K562 (cell line): ENCODE measurements around the gene GALNT17. TPM values are rescaled to one million over a fixed set of nuclear protein-coding genes. Genes with fewer than 3 reads are reported as not detected.
A peak's percentile ranks its signal among the peaks of the same experiment; 100 is the strongest.

Experiments
- CBFA2T3 ChIP-seq: fragments of 450-650 bp; IDR thresholded peaks from 2 replicates; pipeline ENCODE4 v1.6.1; 2017
- CREM ChIP-seq: IDR thresholded peaks from 2 replicates; pipeline ENCODE4 v1.6.1; 2014; ENCODE audit warnings: antibody characterized with exemption, low read depth
- ILF3 ChIP-seq: fragments of 450-650 bp; IDR thresholded peaks from 2 replicates; pipeline ENCODE4 v1.6.1; 2018; ENCODE audit warnings: antibody characterized with exemption, mild to moderate bottlenecking, moderate library complexity, borderline replicate concordance
- LEF1 ChIP-seq: fragments of 450-650 bp; IDR thresholded peaks from 2 replicates; pipeline ENCODE4 v1.6.1; 2016; ENCODE audit warnings: mild to moderate bottlenecking
- MEF2D ChIP-seq: conservative IDR thresholded peaks from 2 replicates; pipeline ENCODE4 v1.6.1; 2016; ENCODE audit warnings: low read depth, missing genetic modification characterization, missing compliant biosample characterization
- MTA1 ChIP-seq: fragments of 450-650 bp; IDR thresholded peaks from 2 replicates; pipeline ENCODE4 v1.6.1; 2017; ENCODE audit warnings: borderline replicate concordance
- MYC ChIP-seq, 2 experiments: fragments of 250-450 bp in 1 of 2; sonication (Bioruptor Pico) in 1 of 2; IDR thresholded peaks; 2 replicates each; pipeline versions ENCODE4 v1.5.1 to v1.6.1; 2012 to 2021; ENCODE audit warnings: low read depth in 2 of 2, borderline replicate concordance in 1 of 2, improper control_type of control experiment in 1 of 2, low read length in 1 of 2, mild to moderate bottlenecking in 1 of 2, moderate library complexity in 1 of 2
- NFIC ChIP-seq: fragments of 450-650 bp; IDR thresholded peaks from 2 replicates; pipeline ENCODE4 v1.6.1; 2017; ENCODE audit warnings: mild to moderate bottlenecking, inconsistent platforms
- NR2F6 ChIP-seq: fragments of 450-650 bp; formaldehyde crosslinking; IDR thresholded peaks from 2 replicates; pipeline ENCODE4 v1.4.0; 2020; ENCODE audit warnings: mild to moderate bottlenecking
- PHF20 ChIP-seq: fragments of 450-650 bp; IDR thresholded peaks from 2 replicates; pipeline ENCODE4 v1.6.1; 2018; ENCODE audit not compliant: partially characterized antibody
- POLR2G ChIP-seq: fragments of 200-400 bp; formaldehyde crosslinking; IDR thresholded peaks from 2 replicates; pipeline ENCODE4 v1.6.1; 2017; ENCODE audit warnings: low read depth, mild to moderate bottlenecking, antibody characterized with exemption, low read length, moderate library complexity
- RAD51 ChIP-seq: fragments of 450-650 bp; IDR thresholded peaks from 2 replicates; pipeline ENCODE4 v1.7.1; 2016; ENCODE audit warnings: low read depth, mild to moderate bottlenecking, borderline replicate concordance
- TRIM24 ChIP-seq, 2 experiments: fragments of 450-650 bp; IDR thresholded peaks; 2 replicates each; pipeline ENCODE4 v1.6.1; 2016
- TSC22D4 ChIP-seq: fragments of 450-650 bp; IDR thresholded peaks from 2 replicates; pipeline ENCODE4 v1.6.1; 2016; ENCODE audit warnings: missing genetic modification characterization, missing biosample characterization, control low read depth
- XRCC4 ChIP-seq: IDR thresholded peaks from one replicate; pipeline ENCODE4 v1.6.1; 2011; ENCODE audit not compliant: insufficient read depth, insufficient read length; ENCODE audit errors: extremely low read depth
- ZNF175 ChIP-seq: fragments of 200-800 bp; sonication (Bioruptor generic); IDR thresholded peaks from 2 replicates; pipeline ENCODE4 v1.6.1; 2016; ENCODE audit warnings: low read depth, mild to moderate bottlenecking, missing genetic modification characterization, missing compliant biosample characterization
- ZNF445 ChIP-seq: fragments of 250-450 bp; sonication (Bioruptor Pico); IDR thresholded peaks from 2 replicates; pipeline ENCODE4 v1.4.0; 2020; ENCODE audit warnings: low read depth, mild to moderate bottlenecking, moderate library complexity
- ZNF584 ChIP-seq: fragments of 200-800 bp; sonication (Bioruptor generic); IDR thresholded peaks from 2 replicates; pipeline ENCODE4 v1.6.1; 2016; ENCODE audit warnings: low read depth, mild to moderate bottlenecking, missing genetic modification characterization, missing compliant biosample characterization
- polyA plus RNA-seq, 8 experiments: library from polyadenylated mRNA; depleted of rRNA in 4 of 8; stranded (reverse) in 5 of 8; unstranded in 3 of 8; fragments of >200 nt; fragmentation: Nextera tagmentation in 2 of 8; fragmentation: Illumina TruSeq in 1 of 8; extraction: Ambion mirVana in 2 of 8; extraction: Trizol in 1 of 8; gene quantifications; 2 replicates each; pipeline versions ENCODE4 v1.2.1 to v1.2.3, GENCODE V29; 2011 to 2014; ENCODE audit warnings: inconsistent platforms in 1 of 8, missing spikeins in 1 of 8
- total RNA-seq, 7 experiments: library from RNA; depleted of rRNA in 6 of 7; stranded (reverse); fragments of >200 nt in 6 of 7; fragmentation: Illumina TruSeq in 2 of 7; extraction: Trizol in 2 of 7; gene quantifications; 2 replicates each; pipeline versions ENCODE4 v1.2.1 to v1.2.3, GENCODE V29; 2011 to 2021; ENCODE audit warnings: low replicate concordance in 1 of 7
- TF ChIP-seq, protein P1 (sequence below): fragments of 250-450 bp; sonication (Bioruptor Pico); IDR thresholded peaks from 2 replicates; pipeline ENCODE4 v1.5.0; 2022; ENCODE audit warnings: mild to moderate bottlenecking
- TF ChIP-seq, protein P2 (sequence below): fragments of 250-450 bp; sonication (Bioruptor Pico); IDR thresholded peaks from 2 replicates; pipeline ENCODE4 v1.8.0; 2021; ENCODE audit warnings: mild to moderate bottlenecking, moderate library complexity
- TF ChIP-seq, protein P3 (sequence below): sonication (generic); formaldehyde crosslinking; IDR thresholded peaks from 2 replicates; pipeline ENCODE4 v1.8.0; 2022; ENCODE audit warnings: missing genetic modification reagents, mild to moderate bottlenecking, moderate library complexity, borderline replicate concordance

Gene GALNT17
- total and polyA plus RNA-seq, 9 of the 15 experiments (the other 6 are each of a cell fraction or from before 2014, with no cell fraction given) = not detected

DNA sequence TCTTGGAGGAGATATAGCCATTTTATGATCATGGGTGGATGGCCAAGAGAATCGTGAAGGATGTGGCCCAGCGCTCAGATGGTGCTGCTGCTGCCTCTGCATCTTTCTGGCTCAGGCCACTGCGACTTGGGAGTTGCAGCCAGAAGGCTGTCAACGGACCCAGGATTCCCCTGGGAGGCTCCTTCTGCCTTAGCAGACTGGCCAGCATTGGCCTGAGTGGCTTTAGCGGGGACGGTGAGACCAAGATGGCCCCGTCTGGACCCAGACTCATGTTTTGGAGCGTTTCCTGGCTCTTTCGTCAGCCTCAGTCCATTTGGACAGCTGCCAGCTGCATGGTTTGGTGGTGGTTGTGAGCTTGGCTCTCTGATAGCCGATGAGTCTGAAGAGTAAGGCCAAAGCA, 97.2 kb downstream of the GALNT17 start (continued):
- no peak for TF ChIP-seq NR2F6 (CRISPR knock-in tag)
- no peak for TF ChIP-seq CBFA2T3
- 0 out of 2 replicates have a peak, but pooled peaks have one; percentile 14 for TF ChIP-seq MYC (IDR thresholded peaks at IDR 0.05; ENCODE audit: low read depth, low read length)
- TF ChIP-seq MYC (CRISPR knock-in tag; IDR thresholded peaks at IDR 0.05; ENCODE audit: borderline replicate concordance, low read depth) = no peak
- peak; percentile 75; the same call in 1 of the 2 replicates for TF ChIP-seq ZNF584
- TF ChIP-seq TRIM24 (IDR thresholded peaks at IDR 0.05) = peak in 1 of 2 experiments; percentile 41; a peak in 1 of 4 replicates
- TF ChIP-seq ILF3 = no peak
- no peak for TF ChIP-seq XRCC4
- TF ChIP-seq, protein P1, sequence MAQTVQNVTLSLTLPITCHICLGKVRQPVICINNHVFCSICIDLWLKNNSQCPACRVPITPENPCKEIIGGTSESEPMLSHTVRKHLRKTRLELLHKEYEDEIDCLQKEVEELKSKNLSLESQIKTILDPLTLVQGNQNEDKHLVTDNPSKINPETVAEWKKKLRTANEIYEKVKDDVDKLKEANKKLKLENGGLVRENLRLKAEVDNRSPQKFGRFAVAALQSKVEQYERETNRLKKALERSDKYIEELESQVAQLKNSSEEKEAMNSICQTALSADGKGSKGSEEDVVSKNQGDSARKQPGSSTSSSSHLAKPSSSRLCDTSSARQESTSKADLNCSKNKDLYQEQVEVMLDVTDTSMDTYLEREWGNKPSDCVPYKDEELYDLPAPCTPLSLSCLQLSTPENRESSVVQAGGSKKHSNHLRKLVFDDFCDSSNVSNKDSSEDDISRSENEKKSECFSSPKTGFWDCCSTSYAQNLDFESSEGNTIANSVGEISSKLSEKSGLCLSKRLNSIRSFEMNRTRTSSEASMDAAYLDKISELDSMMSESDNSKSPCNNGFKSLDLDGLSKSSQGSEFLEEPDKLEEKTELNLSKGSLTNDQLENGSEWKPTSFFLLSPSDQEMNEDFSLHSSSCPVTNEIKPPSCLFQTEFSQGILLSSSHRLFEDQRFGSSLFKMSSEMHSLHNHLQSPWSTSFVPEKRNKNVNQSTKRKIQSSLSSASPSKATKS (CRISPR knock-in tag) = no peak
- peak; percentile 76 for TF ChIP-seq NFIC
- TF ChIP-seq, protein P2, sequence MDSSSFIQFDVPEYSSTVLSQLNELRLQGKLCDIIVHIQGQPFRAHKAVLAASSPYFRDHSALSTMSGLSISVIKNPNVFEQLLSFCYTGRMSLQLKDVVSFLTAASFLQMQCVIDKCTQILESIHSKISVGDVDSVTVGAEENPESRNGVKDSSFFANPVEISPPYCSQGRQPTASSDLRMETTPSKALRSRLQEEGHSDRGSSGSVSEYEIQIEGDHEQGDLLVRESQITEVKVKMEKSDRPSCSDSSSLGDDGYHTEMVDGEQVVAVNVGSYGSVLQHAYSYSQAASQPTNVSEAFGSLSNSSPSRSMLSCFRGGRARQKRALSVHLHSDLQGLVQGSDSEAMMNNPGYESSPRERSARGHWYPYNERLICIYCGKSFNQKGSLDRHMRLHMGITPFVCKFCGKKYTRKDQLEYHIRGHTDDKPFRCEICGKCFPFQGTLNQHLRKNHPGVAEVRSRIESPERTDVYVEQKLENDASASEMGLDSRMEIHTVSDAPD (CRISPR knock-in tag) = no peak
- TF ChIP-seq, protein P3, sequence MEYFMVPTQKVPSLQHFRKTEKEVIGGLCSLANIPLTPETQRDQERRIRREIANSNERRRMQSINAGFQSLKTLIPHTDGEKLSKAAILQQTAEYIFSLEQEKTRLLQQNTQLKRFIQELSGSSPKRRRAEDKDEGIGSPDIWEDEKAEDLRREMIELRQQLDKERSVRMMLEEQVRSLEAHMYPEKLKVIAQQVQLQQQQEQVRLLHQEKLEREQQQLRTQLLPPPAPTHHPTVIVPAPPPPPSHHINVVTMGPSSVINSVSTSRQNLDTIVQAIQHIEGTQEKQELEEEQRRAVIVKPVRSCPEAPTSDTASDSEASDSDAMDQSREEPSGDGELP (CRISPR knock-in tag) = no peak
- no peak for TF ChIP-seq RAD51
- no peak for TF ChIP-seq MTA1
- TF ChIP-seq LEF1 = no peak
- no peak for TF ChIP-seq PHF20
- TF ChIP-seq CREM = no peak
- no peak for TF ChIP-seq TSC22D4
- no peak for TF ChIP-seq MEF2D (tag)
- 0 out of 2 replicates have a peak, but pooled peaks have one; percentile 18 for TF ChIP-seq ZNF175 (CRISPR knock-in tag)
- TF ChIP-seq ZNF445 (CRISPR knock-in tag) = no peak
- 0 out of 2 replicates have a peak, but pooled peaks have one; percentile 13 for TF ChIP-seq POLR2G
